GM19455 (cell line): ENCODE data around the gene PARG.
"Not testable (repeated sequence)": the region's sequence is repeated elsewhere in the genome, so short reads cannot be mapped to it uniquely, and the experiment has no call there.

Experiments
- ATAC-seq: cut with Tn5 transposase; IDR thresholded peaks from one replicate; pipeline ENCODE4 v1.9.1; 2021; ENCODE audit not compliant: unreplicated experiment

PARG gene

DNA sequence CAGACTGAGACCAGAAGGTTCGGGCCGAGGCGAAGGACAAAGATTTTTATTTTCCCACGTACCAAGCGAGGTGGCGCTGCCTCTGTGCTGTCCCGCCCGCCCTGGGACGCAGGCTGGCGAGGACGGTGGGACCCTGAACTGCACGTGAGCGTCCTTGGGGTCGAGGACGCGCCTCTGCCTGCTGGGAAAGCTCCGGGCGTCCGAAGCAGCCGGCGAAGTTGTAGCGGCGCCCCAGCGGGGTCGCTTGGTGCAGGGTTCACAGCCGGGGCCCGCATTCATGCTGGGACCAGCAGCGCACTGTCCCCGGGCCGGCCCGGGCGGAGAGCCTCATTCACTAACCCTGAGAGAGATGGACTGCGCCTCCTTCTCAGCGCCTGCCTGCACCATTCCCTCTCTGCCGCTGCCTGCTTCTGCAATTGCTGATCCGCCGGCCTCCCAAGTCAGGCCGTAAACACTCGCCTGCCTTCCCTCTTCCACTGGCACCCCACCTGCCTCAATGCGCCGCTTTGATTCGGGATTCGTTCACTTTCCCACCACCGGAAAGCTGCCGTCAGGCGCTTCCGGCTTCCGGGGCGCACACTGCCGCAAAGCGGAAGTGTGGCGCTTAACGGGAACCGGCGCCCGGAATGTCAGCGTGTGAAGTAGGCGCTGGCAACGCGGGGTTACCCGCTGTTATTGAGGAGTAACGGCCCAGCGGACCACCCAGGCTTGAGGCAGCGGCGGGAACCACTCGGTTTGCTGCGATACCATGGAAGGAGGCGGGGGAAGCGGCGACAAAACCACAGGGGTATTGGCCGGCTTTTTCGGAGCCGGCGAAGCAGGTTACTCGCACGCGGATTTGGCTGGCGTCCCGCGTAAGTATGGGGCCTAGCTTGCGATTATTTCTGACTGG lies at the start of gene PARG, which contains the start of gene TIMM23B:
Gene PARG (minus strand): TSS at position 581 of the 892 bp plus-strand sequence. CDS start 302 bp downstream, at position 279.
Gene TIMM23B (plus strand): TSS at position 607 of the 892 bp plus-strand sequence. CDS start 142 bp downstream, at position 749.
- peak; percentile 69 for ATAC-seq

DNA sequence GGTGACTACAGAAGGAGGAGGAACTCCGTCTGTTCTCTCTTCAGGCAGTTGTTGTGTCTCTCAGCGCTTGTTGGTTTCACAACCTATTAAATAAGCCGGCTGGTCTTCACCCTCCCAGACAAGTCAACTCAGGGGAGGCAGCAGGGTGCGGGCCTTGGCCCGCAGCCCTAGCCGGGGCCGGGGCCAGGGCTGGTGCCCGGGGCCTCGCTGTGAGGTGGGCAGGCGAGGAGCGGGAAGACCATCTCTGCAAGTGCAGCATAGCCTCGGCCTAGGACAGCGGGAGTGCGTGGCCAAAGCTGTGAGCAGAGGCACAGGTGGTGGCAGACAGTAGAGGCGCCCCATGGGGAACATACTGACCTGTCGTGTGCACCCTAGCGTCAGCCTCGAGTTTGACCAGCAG lies 46.5 kb upstream of the PARG start, which contains the start of gene AGAP6:
Gene AGAP6 (plus strand): TSS at position 31 of the 400 bp plus-strand sequence. CDS start 310 bp downstream, at position 341.
- not testable (repeated sequence) for ATAC-seq

DNA sequence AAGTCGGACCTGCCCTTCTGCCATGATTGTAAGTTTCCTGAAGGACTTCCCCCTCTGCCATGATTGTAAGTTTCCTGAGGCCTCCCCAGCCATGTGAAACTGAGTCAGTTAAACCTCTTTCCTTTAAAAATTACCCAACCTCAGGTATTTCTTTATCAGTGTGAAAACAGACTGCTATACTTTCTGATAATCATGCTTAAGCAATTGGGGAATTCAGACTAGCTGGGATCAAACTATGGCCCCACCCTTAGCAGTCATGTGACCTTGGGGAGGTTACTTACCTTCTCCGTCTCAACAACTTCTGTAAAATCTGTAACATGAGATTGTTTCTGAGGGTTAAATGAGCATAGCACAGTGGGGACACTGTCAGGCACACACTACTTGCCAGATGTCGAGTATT lies 45.4 kb upstream of the PARG start:
- ATAC-seq: not testable (repeated sequence)

DNA sequence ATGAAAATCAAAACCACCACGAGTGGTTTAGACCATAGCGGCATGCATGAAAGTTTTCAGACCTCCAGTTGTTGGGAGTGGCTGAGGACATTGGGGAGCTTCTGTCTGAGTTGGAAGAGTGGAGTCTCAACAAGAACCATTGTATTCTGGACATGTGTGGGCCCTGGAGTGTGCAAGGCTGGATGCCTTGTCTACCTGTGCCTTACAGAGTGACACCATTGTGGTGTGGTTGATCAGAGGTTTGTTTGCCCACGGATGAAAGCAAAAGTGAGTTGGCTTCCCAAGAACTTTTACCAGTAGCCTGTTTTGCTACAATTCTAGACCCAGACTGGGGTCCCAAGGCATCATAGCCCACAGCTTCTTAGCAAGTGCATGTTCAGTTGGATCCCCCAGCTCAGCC lies 35.9 kb upstream of the PARG start:
- not testable (repeated sequence) for ATAC-seq

DNA sequence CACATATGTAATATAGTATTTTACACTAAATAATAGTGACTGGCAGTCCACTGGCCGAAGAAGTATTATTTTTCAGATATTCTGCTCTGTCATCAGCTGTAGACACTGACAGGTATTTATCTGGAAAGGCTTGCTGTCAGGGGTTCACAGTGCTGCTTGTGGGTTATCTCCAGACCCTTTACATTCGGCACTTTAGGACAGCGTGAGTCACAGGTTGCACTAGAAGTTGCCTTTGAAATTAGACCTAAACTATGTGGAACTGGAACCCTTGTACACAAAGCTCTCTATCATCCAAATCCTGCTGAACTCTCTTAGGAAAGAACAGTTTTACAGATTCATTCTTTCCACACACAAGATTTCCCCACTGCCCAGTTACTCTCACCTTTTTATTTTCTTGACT lies 30.3 kb upstream of the PARG start:
- not testable (repeated sequence) for ATAC-seq

DNA sequence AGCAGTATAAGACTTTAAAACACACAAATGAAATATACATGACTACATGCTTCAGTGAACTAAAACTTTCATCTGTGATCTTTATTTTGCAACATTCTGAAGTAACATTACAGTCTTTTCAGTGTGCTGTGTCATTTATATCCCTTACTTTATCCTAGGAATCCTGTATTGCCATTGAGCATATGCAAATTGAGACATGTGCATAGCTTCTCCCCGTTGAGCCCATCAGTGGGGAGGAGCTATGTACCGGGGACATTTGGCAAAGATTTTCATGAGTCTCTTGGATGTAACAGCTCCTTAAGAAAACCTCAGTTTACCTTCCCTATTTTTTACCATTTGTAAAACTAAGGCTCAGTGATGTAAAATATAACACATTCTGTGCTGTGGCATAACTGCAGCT lies 29.6 kb upstream of the PARG start:
- not testable (repeated sequence) for ATAC-seq

DNA sequence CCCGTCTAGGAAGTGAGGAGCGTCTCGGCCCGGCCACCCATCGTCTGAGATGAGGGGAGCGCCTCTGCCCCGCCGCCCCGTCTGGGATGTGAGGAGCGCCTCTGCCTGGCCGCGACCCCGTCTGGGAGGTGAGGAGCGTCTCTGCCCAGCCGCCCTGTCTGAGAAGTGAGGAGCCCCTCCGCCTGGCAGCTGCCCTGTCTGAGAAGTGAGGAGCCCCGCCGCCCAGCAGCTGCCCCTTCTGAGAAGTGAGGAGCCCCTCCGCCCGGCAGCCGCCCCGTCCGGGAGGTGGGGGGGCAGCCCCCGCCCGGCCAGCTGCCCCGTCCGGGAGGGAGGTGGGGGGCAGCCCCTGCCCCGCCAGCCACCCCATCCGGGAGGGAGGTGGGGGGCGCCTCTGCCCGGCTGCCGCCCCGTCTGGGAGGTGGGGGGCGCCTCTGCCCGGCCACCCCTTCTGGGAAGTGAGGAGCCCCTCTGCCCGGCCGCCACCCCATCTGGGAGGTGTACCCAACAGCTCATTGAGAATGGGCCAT lies 28.6 kb upstream of the PARG start:
- not testable (repeated sequence) for ATAC-seq

DNA sequence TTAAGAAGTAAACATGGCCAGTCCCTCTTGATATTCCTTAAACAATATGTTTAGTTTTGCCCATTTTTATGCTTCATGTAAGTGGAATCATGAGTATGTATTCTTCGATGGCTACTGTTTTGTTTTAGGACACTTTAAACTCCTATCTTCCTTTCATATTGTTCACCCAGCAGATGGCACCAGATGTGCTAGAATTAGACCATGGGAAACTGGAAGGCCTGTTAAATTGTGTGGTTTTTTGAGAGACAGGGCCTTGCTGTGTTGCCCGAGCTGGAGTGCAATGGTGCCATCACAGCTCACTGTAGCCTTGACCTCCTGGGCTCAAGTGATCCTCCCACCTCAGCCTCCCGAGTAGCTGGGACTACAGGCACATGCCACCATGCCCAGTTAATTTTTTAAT lies 11.3 kb upstream of the PARG start:
- not testable (repeated sequence) for ATAC-seq

DNA sequence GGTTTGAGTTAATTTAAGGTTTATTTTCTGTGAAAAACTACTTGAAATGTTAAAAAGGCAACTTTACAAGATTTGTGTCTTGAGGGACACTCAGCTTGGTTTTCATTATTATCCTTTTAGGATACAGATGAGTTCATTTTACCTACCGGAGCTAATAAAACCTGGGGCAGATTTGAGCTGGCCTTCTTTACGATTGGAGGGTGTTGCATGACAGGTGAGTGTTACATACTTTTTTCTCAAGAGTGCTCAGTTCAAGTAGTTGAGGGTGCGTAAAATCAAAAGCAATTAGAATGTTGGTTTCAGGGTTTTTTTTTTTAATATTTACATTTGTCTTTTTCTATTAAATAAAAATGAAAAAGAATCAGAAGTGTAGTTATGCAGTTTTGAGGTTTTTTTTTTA lies 10.2 kb upstream of the PARG start:
- not testable (repeated sequence) for ATAC-seq

DNA sequence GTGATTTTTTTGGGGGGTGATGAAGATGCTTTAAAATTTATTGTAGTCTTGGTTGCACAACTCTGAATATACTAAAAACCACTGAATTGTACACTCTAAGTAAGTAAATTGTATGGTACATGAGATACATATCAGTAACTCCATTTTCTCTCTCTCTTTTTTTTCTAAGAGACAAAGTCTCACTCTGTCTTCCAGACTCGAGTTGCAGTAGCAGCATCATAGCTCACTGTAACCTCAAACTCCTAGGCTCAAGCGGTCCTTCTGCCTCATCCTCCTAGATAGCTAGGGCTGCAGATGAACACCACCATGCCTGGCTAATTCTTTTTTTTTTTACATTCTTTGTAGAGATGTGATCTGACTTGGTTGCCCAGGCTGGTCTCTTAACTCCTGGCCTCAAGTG lies 6.9 kb upstream of the PARG start:
- ATAC-seq: peak; percentile 21

DNA sequence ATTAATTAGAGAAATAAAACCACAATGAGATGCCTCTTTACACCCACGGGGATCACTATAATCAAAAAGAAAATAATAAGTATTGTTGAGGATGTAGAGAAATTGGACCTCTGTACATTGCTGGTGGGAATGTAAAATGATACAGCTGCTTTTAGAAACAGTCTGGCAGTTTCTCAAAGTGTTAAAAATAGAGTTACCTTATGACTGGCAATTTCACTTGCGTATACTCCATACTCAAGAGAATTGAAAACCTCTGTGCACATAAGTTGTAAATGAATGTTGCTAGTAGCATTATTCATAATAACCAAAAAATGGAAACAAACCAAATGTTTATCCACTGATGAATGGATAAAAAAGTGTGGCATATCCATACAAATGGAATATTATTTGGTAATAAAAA lies 6.3 kb upstream of the PARG start:
- ATAC-seq: peak; percentile 69

DNA sequence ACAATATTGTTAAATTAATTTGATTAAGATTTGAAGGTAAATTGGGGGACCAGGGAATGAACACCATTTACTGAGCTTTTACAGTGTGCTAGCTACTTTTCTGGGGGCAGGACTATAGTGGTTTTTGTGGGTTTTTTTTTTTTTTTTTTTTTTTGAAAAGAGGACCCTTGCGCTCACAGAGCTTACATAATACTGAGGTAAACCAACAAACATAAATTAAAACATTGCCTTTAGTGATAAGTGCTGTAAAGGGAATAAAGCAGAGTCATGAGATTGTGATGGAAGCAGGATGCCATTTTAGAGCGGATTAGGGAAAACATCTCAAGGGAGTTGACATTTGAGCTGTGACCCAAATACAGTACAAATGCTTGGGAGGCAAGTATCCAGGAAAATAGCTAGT lies 1.8 kb upstream of the PARG start:
- ATAC-seq: not testable (repeated sequence)

DNA sequence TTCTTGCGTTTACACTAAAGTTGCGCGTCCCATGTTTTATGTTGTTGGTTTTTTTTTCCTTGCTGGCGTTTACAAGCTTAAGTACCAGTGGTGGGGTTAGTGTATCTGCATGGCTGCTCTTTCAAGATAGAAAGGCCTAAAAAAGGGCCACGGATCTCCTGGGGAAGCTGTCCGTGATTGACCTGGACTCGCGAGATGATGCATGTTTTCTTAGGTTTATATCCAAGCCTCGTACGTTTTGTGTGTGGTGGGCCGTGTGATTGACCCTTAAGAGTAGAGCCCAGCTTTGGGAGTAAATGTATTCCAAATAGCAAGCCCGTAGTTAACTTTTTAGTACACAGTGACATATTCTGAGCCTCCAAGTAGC lies 495 bp upstream of the PARG start:
- ATAC-seq: peak; percentile 6

DNA sequence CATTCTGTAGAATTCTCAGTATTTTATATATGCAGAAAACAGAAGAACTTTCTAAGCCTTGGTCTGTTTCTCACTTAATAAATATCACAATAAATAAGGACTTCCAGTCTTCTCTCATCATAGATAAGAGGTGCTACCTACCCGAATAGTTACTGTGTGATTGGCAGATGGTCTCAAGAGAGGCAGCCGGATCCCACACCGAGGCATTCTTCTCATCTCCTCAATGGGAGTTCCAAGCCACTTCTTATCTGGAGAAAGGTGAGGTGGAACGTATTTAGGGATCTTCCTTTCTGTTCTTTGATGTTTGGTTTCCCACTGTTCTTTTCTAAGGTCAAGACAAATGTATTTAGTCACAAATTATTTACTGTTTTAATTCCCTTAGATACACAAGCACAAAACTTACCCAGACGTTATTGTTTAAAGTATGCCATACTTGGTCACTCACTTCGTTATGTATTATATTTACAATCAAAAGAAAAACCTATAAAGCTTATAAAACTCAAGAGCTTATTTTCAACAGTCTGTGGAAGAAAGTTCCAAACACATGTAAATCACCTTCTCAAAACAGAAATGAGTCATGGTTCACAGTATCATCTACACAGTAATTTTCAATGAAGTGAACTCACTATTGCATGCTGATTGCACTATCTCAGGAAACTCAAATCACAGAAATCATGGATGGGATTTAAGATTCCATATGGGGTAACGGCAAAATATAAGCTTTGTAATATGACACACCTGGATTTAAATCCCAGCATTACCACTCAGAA lies 9.7 kb downstream of the PARG start:
- ATAC-seq: not testable (repeated sequence)

DNA sequence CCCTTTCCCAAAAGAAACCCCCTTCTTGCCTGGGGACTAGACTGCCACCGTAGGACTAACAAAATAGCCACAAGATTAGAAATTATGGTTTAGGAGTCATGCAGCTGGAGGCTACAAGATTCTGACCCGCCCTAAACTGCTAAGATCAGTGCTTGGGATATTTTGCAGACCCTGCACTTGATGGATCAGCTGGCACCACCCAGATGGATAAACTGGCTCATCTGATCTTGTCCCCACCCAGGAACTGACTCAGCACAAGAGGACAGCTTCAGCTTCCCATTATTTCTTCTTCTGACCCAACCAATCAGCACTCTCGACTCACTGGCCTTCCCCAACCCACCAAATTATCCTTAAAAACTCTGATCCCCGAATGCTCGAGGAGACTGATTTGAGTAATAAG lies 10.6 kb downstream of the PARG start:
- not testable (repeated sequence) for ATAC-seq

DNA sequence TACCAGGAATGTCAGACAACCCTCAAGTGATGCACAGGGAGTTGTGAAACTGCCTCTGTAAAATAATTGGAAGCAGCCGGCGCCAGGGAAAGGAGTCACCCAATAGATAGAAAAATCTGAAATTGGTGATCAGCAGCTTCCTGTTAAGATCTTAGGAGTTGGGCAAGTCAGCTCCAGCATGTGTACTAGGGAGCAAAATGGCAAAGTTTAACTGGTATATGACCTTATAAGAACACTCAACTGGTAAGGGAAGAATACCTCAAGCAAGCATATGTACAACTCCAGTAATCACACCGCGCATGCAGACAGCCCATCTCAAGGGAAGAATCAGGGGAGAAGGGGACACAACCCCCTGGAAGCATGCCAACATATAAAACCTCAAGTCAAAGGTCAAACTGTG lies 18.3 kb downstream of the PARG start:
- not testable (repeated sequence) for ATAC-seq

DNA sequence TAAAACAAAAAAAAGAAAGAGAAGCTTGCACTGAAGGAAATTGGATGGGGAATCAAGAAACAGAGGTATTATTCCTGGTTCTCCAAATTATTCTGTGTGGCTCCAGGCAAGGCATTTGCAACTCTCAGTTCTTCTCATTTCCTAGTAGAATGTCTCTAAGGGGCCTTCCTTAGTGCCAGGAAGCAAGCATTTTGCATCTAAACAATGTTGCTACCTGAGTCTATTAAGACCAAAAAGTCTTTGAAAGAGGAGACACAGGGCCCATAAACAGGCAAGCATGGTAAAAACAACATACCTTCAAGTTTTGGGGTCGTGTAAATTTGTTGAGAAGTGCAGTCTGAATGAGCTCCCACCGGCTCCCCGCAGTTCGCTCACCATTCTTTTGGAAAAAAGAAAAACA lies 19.8 kb downstream of the PARG start:
- ATAC-seq: not testable (repeated sequence)

DNA sequence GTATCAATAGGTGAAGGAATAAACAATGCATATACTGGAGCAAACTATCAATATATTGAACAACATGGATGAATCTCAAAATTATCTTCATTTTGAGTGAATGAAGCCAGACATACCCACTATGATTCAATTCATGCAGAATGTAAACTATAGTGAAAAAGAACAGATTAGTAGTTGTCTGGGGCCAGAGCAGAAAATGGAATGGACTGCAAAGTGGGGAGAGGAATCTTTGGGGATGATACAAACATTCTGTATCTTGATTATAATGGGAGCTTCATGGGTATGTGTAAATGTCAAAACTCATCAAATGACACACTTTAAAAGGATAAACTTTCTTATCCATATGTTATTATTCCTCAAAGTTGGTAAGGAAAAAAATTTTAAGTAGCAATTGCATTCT lies 23.9 kb downstream of the PARG start:
- ATAC-seq: not testable (repeated sequence)

DNA sequence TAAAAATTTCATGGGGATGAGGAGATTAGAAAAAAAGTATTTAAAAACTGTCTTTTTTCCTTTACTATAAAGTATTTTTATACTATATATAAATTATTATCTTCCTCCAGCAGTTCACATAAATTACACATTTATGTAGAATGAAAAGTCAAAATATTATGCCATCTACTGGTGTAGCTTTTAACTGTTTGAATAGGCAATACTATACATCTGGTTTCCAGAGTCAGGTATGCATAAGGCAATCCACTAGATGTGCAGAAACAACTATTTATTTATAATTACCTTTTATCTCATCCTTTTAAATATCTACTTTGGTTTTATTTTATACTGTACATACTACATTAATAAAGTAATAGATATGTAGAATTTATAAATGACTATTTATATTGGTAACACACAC lies 25.4 kb downstream of the PARG start:
- not testable (repeated sequence) for ATAC-seq

DNA sequence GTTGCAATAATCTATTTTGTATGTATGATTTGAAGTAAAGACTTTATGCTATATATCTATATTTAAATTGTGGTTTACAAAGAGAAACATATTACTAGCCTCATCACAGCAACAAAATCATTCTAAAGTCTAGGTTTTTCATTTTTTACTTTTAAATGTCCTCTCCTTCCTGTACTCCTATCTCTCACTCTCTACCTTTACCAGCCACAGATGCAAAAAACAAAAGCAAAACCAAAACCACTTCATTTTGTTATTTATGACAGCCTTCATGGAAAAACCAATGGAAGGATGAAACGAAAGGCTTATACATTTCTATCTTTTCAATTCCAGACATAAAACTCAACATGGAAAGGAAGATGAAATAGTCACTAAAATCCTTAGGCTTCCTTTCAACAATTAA lies 31.5 kb downstream of the PARG start:
- ATAC-seq: not testable (repeated sequence)
